GM12891 (cell line): ENCODE results near the gene HLCS.

Experiments
- POLR2AphosphoS5 ChIP-seq: IDR thresholded peaks from 2 replicates; pipeline ENCODE4 v1.6.1; 2011; ENCODE audit warnings: low read depth, low read length, control low read depth
- SPI1 ChIP-seq: IDR thresholded peaks from 2 replicates; pipeline ENCODE4 v1.6.1; 2011; ENCODE audit warnings: low read depth, low read length, control low read depth
- TAF1 ChIP-seq: IDR thresholded peaks from 2 replicates; pipeline ENCODE4 v1.6.1; 2011; ENCODE audit warnings: low read depth, low read length, control low read depth

GRCh38 chr21:36859744-36860501 lies 106.5 kb downstream of the HLCS start:
- TF ChIP-seq POLR2AphosphoS5 (no peak), SPI1 (no peak), TAF1 (no peak)
